ENCODE results near the gene PLAAT1.

PLAAT1 gene

GRCh38 chr3:193211984-193212383 lies 29.0 kb upstream of the PLAAT1 start:
- H3K9me3 ChIP-seq (ENCODE audit: insufficient read depth, low read depth, low read length) = no peaks in the 10 kb centered on the region
- no peaks in the 10 kb centered on the region for H3K27me3 ChIP-seq (ENCODE audit: insufficient read depth, low read length, poor library complexity, severe bottlenecking)
- no peak overlapping the region for H3K4me3 ChIP-seq (ENCODE audit: low read length, poor library complexity, severe bottlenecking)
- no peaks in the 10 kb centered on the region for H4K20me1 ChIP-seq (ENCODE audit: insufficient read depth, low read length, poor library complexity, severe bottlenecking)
- H3K9me2 ChIP-seq (replicated peaks; ENCODE audit: low read depth, low read length) = no peaks in the 10 kb centered on the region
- no peak for TF ChIP-seq EZH2phosphoT487 (IDR thresholded peaks at IDR 0.05; ENCODE audit: borderline replicate concordance)
- TF ChIP-seq, protein P1, sequence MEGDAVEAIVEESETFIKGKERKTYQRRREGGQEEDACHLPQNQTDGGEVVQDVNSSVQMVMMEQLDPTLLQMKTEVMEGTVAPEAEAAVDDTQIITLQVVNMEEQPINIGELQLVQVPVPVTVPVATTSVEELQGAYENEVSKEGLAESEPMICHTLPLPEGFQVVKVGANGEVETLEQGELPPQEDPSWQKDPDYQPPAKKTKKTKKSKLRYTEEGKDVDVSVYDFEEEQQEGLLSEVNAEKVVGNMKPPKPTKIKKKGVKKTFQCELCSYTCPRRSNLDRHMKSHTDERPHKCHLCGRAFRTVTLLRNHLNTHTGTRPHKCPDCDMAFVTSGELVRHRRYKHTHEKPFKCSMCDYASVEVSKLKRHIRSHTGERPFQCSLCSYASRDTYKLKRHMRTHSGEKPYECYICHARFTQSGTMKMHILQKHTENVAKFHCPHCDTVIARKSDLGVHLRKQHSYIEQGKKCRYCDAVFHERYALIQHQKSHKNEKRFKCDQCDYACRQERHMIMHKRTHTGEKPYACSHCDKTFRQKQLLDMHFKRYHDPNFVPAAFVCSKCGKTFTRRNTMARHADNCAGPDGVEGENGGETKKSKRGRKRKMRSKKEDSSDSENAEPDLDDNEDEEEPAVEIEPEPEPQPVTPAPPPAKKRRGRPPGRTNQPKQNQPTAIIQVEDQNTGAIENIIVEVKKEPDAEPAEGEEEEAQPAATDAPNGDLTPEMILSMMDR (conservative IDR thresholded peaks at IDR 0.05; ENCODE audit: low read length) = no peak
- no peak overlapping the region for H3K4me2 ChIP-seq (ENCODE audit: low read depth, low read length, poor library complexity, severe bottlenecking)
- H3K4me1 ChIP-seq (ENCODE audit: insufficient read depth, low read length, poor library complexity, severe bottlenecking) = no peaks in the 10 kb centered on the region
- H3K36me3 ChIP-seq (ENCODE audit: insufficient read depth, low read length) = no peaks in the 10 kb centered on the region
- no peak overlapping the region for H3K9ac ChIP-seq (ENCODE audit: low read depth, low read length, poor library complexity, severe bottlenecking)
- no peaks in the 10 kb centered on the region for H3F3A ChIP-seq (ENCODE audit: low read depth)
- no peaks in the 10 kb centered on the region for H3K79me2 ChIP-seq (ENCODE audit: insufficient read depth, low read length)
- H2AFZ ChIP-seq (ENCODE audit: low read length) = no peak overlapping the region

DNA sequence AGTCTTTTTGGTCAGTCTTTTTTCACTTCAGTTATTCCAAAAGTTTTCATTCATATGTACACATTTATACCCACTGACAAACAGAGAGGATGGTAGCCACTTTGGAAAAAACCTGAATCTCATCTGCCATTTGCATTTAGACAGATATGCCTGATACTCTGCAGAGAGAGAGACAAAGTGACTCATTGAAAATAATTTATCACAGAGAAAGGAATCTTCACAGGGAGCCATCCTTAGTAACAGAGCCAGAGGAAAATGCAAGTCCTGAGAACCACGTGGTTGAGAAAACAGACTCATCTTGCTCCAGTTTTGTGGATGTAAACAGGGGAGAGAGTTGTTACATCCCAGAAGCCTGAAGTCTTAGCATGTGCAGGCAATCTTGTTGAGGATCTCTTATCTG lies 28.2 kb upstream of the PLAAT1 start:
- H3K4me2 ChIP-seq (ENCODE audit: low read depth, low read length, poor library complexity, severe bottlenecking) = no peak overlapping the region
- no peaks in the 10 kb centered on the region for H3K9me3 ChIP-seq (ENCODE audit: insufficient read depth, low read depth, low read length)
- TF ChIP-seq, protein P1 (conservative IDR thresholded peaks at IDR 0.05; ENCODE audit: low read length) = no peak
- no peak for TF ChIP-seq EZH2phosphoT487 (IDR thresholded peaks at IDR 0.05; ENCODE audit: borderline replicate concordance)
- no peaks in the 10 kb centered on the region for H3K9me2 ChIP-seq (replicated peaks; ENCODE audit: low read depth, low read length)
- no peaks in the 10 kb centered on the region for H3F3A ChIP-seq (ENCODE audit: low read depth)
- H2AFZ ChIP-seq (ENCODE audit: low read length) = no peak overlapping the region
- no peaks in the 10 kb centered on the region for H3K27me3 ChIP-seq (ENCODE audit: insufficient read depth, low read length, poor library complexity, severe bottlenecking)
- H3K79me2 ChIP-seq (ENCODE audit: insufficient read depth, low read length) = no peaks in the 10 kb centered on the region
- no peak overlapping the region for H3K4me3 ChIP-seq (ENCODE audit: low read length, poor library complexity, severe bottlenecking)
- H3K9ac ChIP-seq (ENCODE audit: low read depth, low read length, poor library complexity, severe bottlenecking) = no peak overlapping the region
- no peaks in the 10 kb centered on the region for H4K20me1 ChIP-seq (ENCODE audit: insufficient read depth, low read length, poor library complexity, severe bottlenecking)
- no peaks in the 10 kb centered on the region for H3K36me3 ChIP-seq (ENCODE audit: insufficient read depth, low read length)
- no peaks in the 10 kb centered on the region for H3K4me1 ChIP-seq (ENCODE audit: insufficient read depth, low read length, poor library complexity, severe bottlenecking)

- Histone ChIP-seq H2AFZ (ENCODE audit: low read length) (no peak overlapping the region), H3K9me2 (replicated peaks; ENCODE audit: low read depth, low read length) (no peaks in the 10 kb centered on the region), H3K36me3 (ENCODE audit: insufficient read depth, low read length) (no peaks in the 10 kb centered on the region), H3K4me3 (ENCODE audit: low read length, poor library complexity, severe bottlenecking) (no peak overlapping the region), H3K9ac (ENCODE audit: low read depth, low read length, poor library complexity, severe bottlenecking) (no peak overlapping the region), H3K4me1 (ENCODE audit: insufficient read depth, low read length, poor library complexity, severe bottlenecking) (no peaks in the 10 kb centered on the region), H3K27me3 (ENCODE audit: insufficient read depth, low read length, poor library complexity, severe bottlenecking) (no peaks in the 10 kb centered on the region), H4K20me1 (ENCODE audit: insufficient read depth, low read length, poor library complexity, severe bottlenecking) (no peaks in the 10 kb centered on the region), H3K79me2 (ENCODE audit: insufficient read depth, low read length) (no peaks in the 10 kb centered on the region), H3K4me2 (ENCODE audit: low read depth, low read length, poor library complexity, severe bottlenecking) (no peak overlapping the region), H3F3A (ENCODE audit: low read depth) (no peaks in the 10 kb centered on the region), H3K9me3 (ENCODE audit: insufficient read depth, low read depth, low read length) (no peaks in the 10 kb centered on the region)
- TF ChIP-seq EZH2phosphoT487 (IDR thresholded peaks at IDR 0.05; ENCODE audit: borderline replicate concordance) = no peak
- TF ChIP-seq, protein P1 (conservative IDR thresholded peaks at IDR 0.05; ENCODE audit: low read length) = no peak
Observed at GRCh38 chr3:193214445-193214844, 26.6 kb upstream of the PLAAT1 start.
